ENCODE results near the gene MFSD1.

The MFSD1 gene

GRCh38 chr3:158766364-158766763 is 35.5 kb upstream of the MFSD1 start:
- DNase-seq (ENCODE audit: extremely low read depth, low read depth) = no peak
- TF ChIP-seq, protein P1, sequence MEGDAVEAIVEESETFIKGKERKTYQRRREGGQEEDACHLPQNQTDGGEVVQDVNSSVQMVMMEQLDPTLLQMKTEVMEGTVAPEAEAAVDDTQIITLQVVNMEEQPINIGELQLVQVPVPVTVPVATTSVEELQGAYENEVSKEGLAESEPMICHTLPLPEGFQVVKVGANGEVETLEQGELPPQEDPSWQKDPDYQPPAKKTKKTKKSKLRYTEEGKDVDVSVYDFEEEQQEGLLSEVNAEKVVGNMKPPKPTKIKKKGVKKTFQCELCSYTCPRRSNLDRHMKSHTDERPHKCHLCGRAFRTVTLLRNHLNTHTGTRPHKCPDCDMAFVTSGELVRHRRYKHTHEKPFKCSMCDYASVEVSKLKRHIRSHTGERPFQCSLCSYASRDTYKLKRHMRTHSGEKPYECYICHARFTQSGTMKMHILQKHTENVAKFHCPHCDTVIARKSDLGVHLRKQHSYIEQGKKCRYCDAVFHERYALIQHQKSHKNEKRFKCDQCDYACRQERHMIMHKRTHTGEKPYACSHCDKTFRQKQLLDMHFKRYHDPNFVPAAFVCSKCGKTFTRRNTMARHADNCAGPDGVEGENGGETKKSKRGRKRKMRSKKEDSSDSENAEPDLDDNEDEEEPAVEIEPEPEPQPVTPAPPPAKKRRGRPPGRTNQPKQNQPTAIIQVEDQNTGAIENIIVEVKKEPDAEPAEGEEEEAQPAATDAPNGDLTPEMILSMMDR (IDR thresholded peaks at IDR 0.05; ENCODE audit: low read depth, low read length) = no peak

GRCh38 chr3:158768361-158768787 is 33.5 kb upstream of the MFSD1 start:
- no peak for DNase-seq (ENCODE audit: extremely low read depth, low read depth)
- TF ChIP-seq, protein P1 (IDR thresholded peaks at IDR 0.05; ENCODE audit: low read depth, low read length) = no peak

GRCh38 chr3:158768881-158769543 is 32.8 kb upstream of the MFSD1 start:
- DNase-seq (ENCODE audit: extremely low read depth, low read depth) = peak; percentile 81

GRCh38 chr3:158769549-158769948 is 32.3 kb upstream of the MFSD1 start:
- TF ChIP-seq, protein P1 (IDR thresholded peaks at IDR 0.05; ENCODE audit: low read depth, low read length) = no peak

More at GRCh38 chr3:158768881-158769543, 32.8 kb upstream of the MFSD1 start:
- TF ChIP-seq, protein P1 (IDR thresholded peaks at IDR 0.05; ENCODE audit: low read depth, low read length) = no peak

GRCh38 chr3:158769952-158770740 is 31.7 kb upstream of the MFSD1 start:
- DNase-seq (ENCODE audit: extremely low read depth, low read depth) = no peak
- TF ChIP-seq, protein P1 (IDR thresholded peaks at IDR 0.05; ENCODE audit: low read depth, low read length) = no peak

More at GRCh38 chr3:158769549-158769948, 32.3 kb upstream of the MFSD1 start:
- no peak for DNase-seq (ENCODE audit: extremely low read depth, low read depth)

- TF ChIP-seq, protein P1 (IDR thresholded peaks at IDR 0.05; ENCODE audit: low read depth, low read length) = no peak
- DNase-seq (ENCODE audit: extremely low read depth, low read depth) = no peak
Observed at GRCh38 chr3:158770741-158771350, 31.0 kb upstream of the MFSD1 start.

DNA sequence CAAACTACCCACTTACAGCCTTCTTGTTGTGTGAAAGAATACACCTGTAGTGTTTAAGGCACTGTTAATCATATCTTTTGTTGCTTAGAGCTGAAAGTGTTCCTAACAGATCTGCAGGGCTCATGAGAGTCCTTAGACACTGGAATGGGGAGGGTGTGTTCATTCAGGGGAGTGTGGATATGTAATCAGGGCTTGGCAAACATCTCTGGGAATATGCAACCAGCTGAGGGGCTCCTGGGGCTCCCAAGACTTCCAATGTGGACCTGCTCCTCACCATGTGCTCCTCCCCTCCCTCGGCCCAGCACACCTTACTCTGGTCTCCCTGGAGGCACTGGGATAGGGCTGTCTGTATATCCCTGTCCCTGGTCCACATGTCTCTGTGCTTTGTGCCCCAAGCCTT is 30.3 kb upstream of the MFSD1 start:
- TF ChIP-seq, protein P1 (IDR thresholded peaks at IDR 0.05; ENCODE audit: low read depth, low read length) = no peak
- no peak for DNase-seq (ENCODE audit: extremely low read depth, low read depth)
